GM19240 (cell line): ENCODE measurements around the gene ALDH18A1.
"Not testable (repeated sequence)": the region's sequence is repeated elsewhere in the genome, so short reads cannot be mapped to it uniquely, and the experiment has no call there.

ENCODE experiments used
- DNase-seq: peaks from one replicate; pipeline ENCODE4 v3.0.0; 2011; ENCODE audit warnings: low spot score; ENCODE audit not compliant: insufficient read length

Gene ALDH18A1

GRCh38 chr10:95656291-95657164 lies at the start of gene ALDH18A1:
Gene ALDH18A1, minus strand, starts transcription at chr10:95656711. Its CDS starts 3,334 bp downstream, at chr10:95653377.
- peak; percentile 81 for DNase-seq

- no peak for DNase-seq
Observed at GRCh38 chr10:95698415-95698814, 41.9 kb upstream of the ALDH18A1 start.

GRCh38 chr10:95697429-95697828 lies 40.9 kb upstream of the ALDH18A1 start:
- no peak for DNase-seq

DNA sequence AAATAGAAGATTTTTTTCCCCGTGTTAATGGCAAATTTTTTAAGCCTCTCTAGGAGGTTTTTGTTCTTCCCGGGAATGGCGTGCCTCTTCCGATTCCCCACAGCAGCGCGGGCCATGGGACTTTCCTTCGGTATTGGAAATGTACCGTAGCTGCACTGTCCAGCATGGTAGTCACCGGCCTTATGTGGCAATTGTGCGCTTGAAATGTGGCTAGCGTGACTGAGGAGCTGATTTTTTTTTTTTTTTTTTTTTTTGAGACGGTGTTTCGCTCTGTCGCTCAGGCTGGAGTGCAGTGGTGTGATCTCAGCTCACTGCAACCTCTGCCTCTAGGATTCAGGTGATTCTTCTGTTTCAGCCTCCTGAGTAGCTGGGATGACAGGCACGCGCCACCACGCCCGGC lies 38.2 kb upstream of the ALDH18A1 start:
- no peak for DNase-seq

GRCh38 chr10:95693668-95694534 lies 37.4 kb upstream of the ALDH18A1 start, which contains the start of gene TCTN3:
Gene TCTN3, minus strand, starts transcription at chr10:95693927. Its CDS starts 28 bp downstream, at chr10:95693899.
- DNase-seq: peak; percentile 90

DNA sequence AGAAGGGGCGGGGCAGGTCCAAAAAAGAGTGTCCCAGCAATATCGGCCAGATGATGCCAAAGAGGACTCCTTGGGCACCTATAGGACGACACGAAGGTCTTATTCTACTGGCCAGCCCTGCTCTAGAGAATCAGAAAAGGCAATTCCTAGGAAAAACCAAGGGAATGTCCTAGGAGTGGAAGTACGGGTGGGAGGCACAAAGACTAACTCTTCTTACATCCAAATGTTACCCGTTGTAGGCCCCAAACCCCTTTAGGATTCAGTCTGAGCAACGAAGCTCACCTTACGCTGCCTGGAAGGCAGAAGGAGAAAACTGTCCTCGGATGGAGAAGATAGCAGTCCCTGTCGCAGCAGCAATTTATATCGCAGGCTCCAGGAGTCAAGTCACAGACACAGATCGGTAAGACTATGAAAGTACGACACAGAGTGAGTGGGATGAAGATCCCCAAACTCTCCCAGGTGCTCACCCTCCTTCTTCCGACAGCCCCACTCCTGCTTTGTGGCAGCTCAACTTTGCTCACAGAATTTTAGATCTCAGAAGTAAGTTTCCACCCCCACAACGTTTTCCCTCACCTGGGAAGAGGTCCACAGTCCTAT lies 36.7 kb upstream of the ALDH18A1 start:
- no peak for DNase-seq

DNA sequence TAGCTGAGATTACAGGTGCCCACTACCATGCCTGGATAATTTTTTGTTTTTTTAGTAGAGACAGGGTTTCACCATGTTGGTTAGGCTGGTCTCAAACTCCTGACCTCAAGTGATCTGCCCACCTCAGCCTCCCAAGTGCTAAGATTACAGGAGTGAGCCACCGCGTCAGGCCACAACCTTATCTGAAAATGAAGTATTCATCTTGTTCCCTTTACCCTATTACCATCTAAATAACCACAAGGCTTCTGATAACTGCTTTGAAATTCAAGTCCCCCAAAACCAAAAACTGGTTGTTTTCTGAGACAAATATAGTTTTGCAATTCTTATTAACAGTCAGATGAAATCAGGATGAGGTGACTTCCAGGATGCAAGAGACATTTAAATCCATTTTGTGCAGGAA lies 34.8 kb upstream of the ALDH18A1 start:
- DNase-seq: no peak

DNA sequence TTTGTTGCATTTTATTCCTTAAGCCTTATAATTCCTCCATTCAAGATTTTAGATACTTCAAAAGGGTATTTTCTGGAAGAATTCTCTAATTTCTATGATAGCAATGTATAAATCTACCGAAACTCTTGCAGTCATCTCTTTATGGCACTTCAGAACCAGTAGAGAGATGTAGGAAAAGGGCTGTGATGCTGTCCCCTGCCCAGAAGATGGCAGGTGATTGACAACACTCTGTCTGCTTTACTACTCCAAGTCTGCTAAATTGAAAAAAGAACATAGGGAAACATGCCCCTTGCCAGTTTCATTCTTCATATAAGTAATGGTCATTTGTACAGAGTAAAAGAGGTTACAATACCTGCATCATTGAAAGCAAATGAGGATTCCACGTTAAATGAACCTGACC lies 32.1 kb upstream of the ALDH18A1 start:
- no peak for DNase-seq

GRCh38 chr10:95683966-95684365 lies 27.5 kb upstream of the ALDH18A1 start:
- no peak for DNase-seq

- DNase-seq: no peak
Observed at GRCh38 chr10:95675403-95676116, 19.0 kb upstream of the ALDH18A1 start.

DNA sequence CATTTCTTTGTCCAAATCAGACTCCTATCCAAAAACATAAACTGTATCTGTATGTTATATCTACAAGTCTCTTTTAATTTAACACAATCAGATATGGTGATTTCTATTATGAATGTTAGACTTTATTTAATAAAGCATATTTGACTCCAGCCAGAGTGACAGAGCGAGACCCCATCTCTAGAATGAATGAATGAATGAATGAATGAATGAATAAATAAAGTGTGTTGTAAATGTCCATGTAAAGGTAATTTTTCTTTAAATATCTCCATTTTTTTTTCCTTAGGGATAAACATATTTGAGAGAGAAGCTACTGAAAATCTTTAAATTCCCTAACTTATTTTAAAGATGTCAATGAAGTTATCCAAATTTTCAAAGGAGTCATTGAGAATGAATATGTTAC lies 18.1 kb upstream of the ALDH18A1 start:
- DNase-seq: no peak

- DNase-seq: not testable (repeated sequence)
Observed at GRCh38 chr10:95672641-95673040, 16.1 kb upstream of the ALDH18A1 start.

- no peak for DNase-seq
Observed at GRCh38 chr10:95664543-95664942, 8.0 kb upstream of the ALDH18A1 start.

- no peak for DNase-seq
Observed at GRCh38 chr10:95663496-95663895, 7.0 kb upstream of the ALDH18A1 start.

DNA sequence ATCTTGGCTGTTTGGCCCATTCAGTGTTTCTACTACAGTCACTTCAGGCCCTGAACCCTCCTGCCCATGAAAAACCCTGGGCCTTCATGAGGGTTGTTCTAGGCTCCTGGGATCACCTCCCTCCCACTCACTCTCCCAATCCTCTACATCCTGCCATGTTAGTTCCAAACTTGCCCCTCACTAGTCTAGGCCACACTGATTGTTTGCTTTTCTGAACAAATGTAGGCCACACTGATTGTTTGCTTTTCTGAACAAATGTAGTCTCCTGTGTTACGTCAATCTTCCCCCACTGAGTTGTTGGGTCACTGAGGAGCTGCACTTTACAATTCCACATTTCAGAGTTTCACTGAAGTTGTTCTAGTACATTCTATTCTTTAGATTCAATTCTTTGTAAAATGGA lies 5.3 kb upstream of the ALDH18A1 start:
- DNase-seq: no peak

DNA sequence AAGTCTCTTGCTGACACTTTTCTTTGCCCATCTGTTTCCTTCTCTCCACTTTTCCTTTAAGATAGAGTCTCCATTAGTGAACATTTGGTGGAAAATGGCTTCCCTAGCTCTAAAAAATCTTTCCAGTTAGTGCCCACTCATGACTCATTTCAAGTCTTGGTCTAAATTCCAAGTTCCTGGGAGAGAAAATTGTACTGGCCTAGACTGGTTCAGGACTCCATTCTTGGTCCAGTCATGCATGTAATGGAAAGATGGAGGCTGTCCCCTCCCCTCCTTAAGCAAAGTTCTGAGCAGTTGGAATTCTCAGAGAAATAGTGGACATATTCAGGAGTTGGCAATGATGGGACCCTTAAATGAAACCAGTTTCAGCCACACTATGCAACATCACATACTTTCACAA lies 3.8 kb upstream of the ALDH18A1 start:
- no peak for DNase-seq

GRCh38 chr10:95657250-95657649 lies 739 bp upstream of the ALDH18A1 start:
- DNase-seq: no peak

DNA sequence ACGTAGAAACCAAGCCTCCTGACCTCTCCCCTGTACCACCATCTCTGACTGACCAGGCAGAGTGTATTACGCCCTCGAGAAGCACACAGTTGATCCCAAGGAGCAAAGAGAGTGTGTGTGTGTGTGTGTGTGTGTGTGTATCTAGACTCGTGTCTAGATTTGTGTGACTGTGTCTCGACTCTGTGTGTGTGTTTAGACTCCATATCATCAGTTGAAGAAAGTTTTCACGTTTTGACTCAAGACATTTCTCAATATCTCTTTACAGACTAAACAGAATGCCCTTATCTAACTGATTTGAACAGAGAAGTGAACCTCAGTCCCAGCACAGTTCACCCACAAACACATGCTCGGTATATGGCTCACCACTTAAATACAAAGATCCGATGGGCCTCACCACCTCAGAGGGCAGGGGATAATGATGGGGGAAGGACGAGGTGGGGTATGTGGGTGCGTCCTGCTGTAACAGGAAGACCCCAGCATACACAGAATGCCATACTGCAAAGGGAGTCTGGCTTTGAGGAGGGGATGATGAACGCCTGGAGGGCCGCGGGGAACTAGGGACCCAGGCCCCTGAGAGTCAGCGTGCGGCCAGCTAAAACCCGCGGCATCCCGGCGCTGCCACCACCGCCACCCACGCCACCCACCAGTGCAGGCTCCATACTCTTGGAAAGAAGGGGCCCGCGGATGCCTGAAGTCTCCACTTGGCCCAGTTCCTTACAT lies 780 bp downstream of the ALDH18A1 start:
- no peak for DNase-seq

DNA sequence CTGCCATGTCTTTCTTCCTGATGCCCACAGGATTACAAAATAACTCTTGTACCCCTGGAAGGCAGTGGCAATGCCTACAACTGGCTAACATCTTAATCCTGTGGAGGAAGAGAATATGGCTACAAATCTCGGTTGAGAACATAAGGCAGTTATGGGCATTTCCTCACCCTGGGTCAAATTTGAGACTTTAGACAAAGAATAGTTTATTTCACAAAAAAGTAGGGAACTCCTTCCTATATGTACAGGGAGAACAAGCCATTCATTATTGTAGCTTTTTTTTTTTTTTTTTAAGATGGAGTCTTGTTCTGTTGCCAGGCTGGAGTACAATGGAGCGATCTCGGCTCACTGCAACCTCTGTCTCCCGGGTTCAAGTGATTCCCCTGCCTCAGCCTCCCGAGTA lies 2.6 kb downstream of the ALDH18A1 start:
- DNase-seq: no peak

DNA sequence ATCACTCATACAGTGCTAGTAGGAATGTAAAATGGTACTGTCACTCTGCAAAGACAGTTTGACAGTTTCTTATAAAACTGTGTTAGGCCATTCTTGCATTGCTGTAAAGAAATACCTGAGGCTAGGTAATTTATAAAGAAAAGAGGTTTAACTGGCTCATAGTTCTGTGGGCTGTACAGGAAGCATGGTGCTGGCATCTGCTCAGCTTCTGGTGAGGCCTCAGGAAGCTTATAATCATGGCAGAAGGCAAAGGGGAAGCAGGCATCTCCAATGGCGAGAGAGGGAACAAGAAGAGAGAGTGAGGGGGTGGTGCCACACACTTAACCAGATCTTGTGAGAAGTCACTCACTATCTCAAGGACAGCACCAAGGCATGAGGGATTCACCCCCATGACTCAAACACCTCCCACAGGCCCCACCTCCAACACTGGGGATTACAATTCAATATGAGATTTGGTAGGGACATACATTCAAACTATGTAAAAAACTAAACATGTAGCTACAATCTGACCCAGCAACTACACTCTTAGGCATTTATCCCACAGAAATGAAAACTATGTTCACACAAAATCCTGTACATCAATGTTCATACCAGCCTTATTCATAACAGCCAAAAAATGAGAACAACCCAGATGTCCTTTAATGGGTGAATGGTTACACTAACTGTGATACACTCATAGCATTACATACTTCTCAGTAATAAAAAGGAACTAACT lies 5.0 kb downstream of the ALDH18A1 start:
- no peak for DNase-seq
